Measurements from ENCODE around the gene GNB1. TPM values are rescaled to one million over a fixed set of nuclear protein-coding genes. Genes with fewer than 3 reads are reported as not detected.

The GNB1 gene
- total and polyA plus RNA-seq, 2 experiments from 2014 or later: 134 to 175 TPM

- no peak for DNase-seq (ENCODE audit: low spot score)
- Histone ChIP-seq H3K36me3 (replicated peaks; ENCODE audit: insufficient read depth, low read depth) (no peaks in the 10 kb centered on the region), H3K4me2 (no peak overlapping the region)
These were observed 132.7 kb downstream of the GNB1 start for GRCh38 chr1:1758059-1758621.

GRCh38 chr1:1757422-1758058 lies 133.3 kb downstream of the GNB1 start:
- H3K9me3 ChIP-seq (ENCODE audit: low read depth): no peaks in the 10 kb centered on the region
- no peaks in the 10 kb centered on the region for H3K9me2 ChIP-seq (replicated peaks; ENCODE audit: insufficient read depth)
- 95% methylated on average over 25 of the region's 25 CpGs for WGBS (ENCODE audit: low lambda C conversion rate, missing lambda C conversion rate)
- H4K20me1 ChIP-seq (ENCODE audit: insufficient read depth, poor library complexity, severe bottlenecking): no peaks in the 10 kb centered on the region
- H3K79me2 ChIP-seq: peaks cover 11% of the 10 kb centered on the region
- TF ChIP-seq CTCF (IDR thresholded peaks at IDR 0.05; ENCODE audit: poor library complexity) (no peak), EZH2phosphoT487 (IDR thresholded peaks at IDR 0.05; ENCODE audit: low read depth, severe bottlenecking, unreplicated experiment) (no peak)
- DNase-seq (ENCODE audit: low spot score): no peak
- no peaks in the 10 kb centered on the region for H3K36me3 ChIP-seq (replicated peaks; ENCODE audit: insufficient read depth, low read depth)
- no peak overlapping the region for H3K4me2 ChIP-seq
- no peak overlapping the region for H3K27ac ChIP-seq
- H3K4me1 ChIP-seq (ENCODE audit: insufficient read depth): no peaks in the 10 kb centered on the region
- H3K27me3 ChIP-seq: no peaks in the 10 kb centered on the region
- no peak overlapping the region for H3K4me3 ChIP-seq
- no peak overlapping the region for H2AFZ ChIP-seq

More at GRCh38 chr1:1758059-1758621, 132.7 kb downstream of the GNB1 start:
- H3K79me2 ChIP-seq: peaks cover 17% of the 10 kb centered on the region
- H2AFZ ChIP-seq: no peak overlapping the region
- TF ChIP-seq EZH2 (IDR thresholded peaks at IDR 0.05; ENCODE audit: borderline replicate concordance) (no peak), EZH2phosphoT487 (IDR thresholded peaks at IDR 0.05; ENCODE audit: low read depth, severe bottlenecking, unreplicated experiment) (no peak), CTCF (IDR thresholded peaks at IDR 0.05; ENCODE audit: poor library complexity) (no peak)
- peak overlapping the region; percentile 40 for H3K27ac ChIP-seq
- no peaks in the 10 kb centered on the region for H3K27me3 ChIP-seq
- H3K4me1 ChIP-seq (ENCODE audit: insufficient read depth): no peaks in the 10 kb centered on the region
- WGBS (ENCODE audit: low lambda C conversion rate, missing lambda C conversion rate): 96% methylated on average over 27 of the region's 27 CpGs
- no peaks in the 10 kb centered on the region for H3K9me3 ChIP-seq (ENCODE audit: low read depth)
- no peaks in the 10 kb centered on the region for H3K9me2 ChIP-seq (replicated peaks; ENCODE audit: insufficient read depth)
- H4K20me1 ChIP-seq (ENCODE audit: insufficient read depth, poor library complexity, severe bottlenecking): no peaks in the 10 kb centered on the region
- H3K4me3 ChIP-seq: no peak overlapping the region

- no peaks in the 10 kb centered on the region for H3K27me3 ChIP-seq
- H3K4me2 ChIP-seq: no peak overlapping the region
- no peaks in the 10 kb centered on the region for H3K36me3 ChIP-seq (replicated peaks; ENCODE audit: insufficient read depth, low read depth)
- no peaks in the 10 kb centered on the region for H3K9me3 ChIP-seq (ENCODE audit: low read depth)
- no peak overlapping the region for H2AFZ ChIP-seq
- H4K20me1 ChIP-seq (ENCODE audit: insufficient read depth, poor library complexity, severe bottlenecking): no peaks in the 10 kb centered on the region
- WGBS (ENCODE audit: low lambda C conversion rate, missing lambda C conversion rate): 96% methylated on average over 32 of the region's 33 CpGs
- no peak for TF ChIP-seq EZH2 (IDR thresholded peaks at IDR 0.05; ENCODE audit: borderline replicate concordance)
- TF ChIP-seq EZH2phosphoT487 (IDR thresholded peaks at IDR 0.05; ENCODE audit: low read depth, severe bottlenecking, unreplicated experiment): no peak
- no peak for TF ChIP-seq CTCF (IDR thresholded peaks at IDR 0.05; ENCODE audit: poor library complexity)
- H3K9me2 ChIP-seq (replicated peaks; ENCODE audit: insufficient read depth): no peaks in the 10 kb centered on the region
- DNase-seq (ENCODE audit: low spot score): no peak
- no peak overlapping the region for H3K4me3 ChIP-seq
- H3K27ac ChIP-seq: no peak overlapping the region
- H3K4me1 ChIP-seq (ENCODE audit: insufficient read depth): no peaks in the 10 kb centered on the region
- peaks cover 11% of the 10 kb centered on the region for H3K79me2 ChIP-seq
These were observed 134.0 kb downstream of the GNB1 start for GRCh38 chr1:1756661-1757421.
